Cardiac fibroblast (primary cell): Measurements from ENCODE around the gene IL13.
"Not testable (repeated sequence)": the region's sequence is repeated elsewhere in the genome, so short reads cannot be mapped to it uniquely, and the experiment has no call there.

Source experiments
- DNase-seq, 2 donors: peaks; one replicate each; pipeline versions ENCODE4 v3.0.0 to v3.0.0-alpha.2; 2010; ENCODE audit warnings: low read depth in 2 of 2
- H3K4me3 ChIP-seq, 2 donors: replicated peaks in 1 of 2; 1 replicate in 1 of 2; 2 replicates in 1 of 2; pipeline ENCODE4 v1.5.1; 2011; ENCODE audit warnings: low read depth in 2 of 2, low read length in 2 of 2, mild to moderate bottlenecking in 2 of 2, moderate library complexity in 1 of 2
- TF ChIP-seq, protein P1 (sequence below): IDR thresholded peaks from one replicate; pipeline ENCODE4 v1.5.1; 2011; ENCODE audit warnings: low read depth, mild to moderate bottlenecking, low read length, inconsistent platforms

Gene IL13

GRCh38 chr5:132629230-132629944 lies 28.6 kb upstream of the IL13 start:
- no peak for DNase-seq
- H3K4me3 ChIP-seq: no peak overlapping the region
- TF ChIP-seq, protein P1, sequence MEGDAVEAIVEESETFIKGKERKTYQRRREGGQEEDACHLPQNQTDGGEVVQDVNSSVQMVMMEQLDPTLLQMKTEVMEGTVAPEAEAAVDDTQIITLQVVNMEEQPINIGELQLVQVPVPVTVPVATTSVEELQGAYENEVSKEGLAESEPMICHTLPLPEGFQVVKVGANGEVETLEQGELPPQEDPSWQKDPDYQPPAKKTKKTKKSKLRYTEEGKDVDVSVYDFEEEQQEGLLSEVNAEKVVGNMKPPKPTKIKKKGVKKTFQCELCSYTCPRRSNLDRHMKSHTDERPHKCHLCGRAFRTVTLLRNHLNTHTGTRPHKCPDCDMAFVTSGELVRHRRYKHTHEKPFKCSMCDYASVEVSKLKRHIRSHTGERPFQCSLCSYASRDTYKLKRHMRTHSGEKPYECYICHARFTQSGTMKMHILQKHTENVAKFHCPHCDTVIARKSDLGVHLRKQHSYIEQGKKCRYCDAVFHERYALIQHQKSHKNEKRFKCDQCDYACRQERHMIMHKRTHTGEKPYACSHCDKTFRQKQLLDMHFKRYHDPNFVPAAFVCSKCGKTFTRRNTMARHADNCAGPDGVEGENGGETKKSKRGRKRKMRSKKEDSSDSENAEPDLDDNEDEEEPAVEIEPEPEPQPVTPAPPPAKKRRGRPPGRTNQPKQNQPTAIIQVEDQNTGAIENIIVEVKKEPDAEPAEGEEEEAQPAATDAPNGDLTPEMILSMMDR: no peak

DNA sequence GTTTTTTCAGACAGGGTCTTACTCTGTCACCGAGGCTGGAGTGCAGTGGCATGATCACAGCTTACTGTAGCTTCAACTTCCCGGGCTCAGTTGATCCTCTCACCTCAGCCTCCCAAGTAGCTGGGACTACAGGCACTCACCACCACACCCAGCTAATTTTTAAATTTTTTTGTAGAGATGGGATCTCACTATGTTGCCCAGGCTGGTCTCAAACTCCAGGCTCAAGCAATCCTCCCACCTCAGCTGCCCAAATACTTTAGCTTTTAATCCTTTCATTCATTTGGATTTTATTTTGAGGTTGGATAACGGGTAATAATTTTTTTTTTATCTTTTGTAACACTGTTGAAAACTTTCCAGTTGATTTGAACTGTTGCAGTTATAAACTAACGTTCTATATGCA lies 24.4 kb upstream of the IL13 start:
- H3K4me3 ChIP-seq, DNase-seq: not testable (repeated sequence)

DNA sequence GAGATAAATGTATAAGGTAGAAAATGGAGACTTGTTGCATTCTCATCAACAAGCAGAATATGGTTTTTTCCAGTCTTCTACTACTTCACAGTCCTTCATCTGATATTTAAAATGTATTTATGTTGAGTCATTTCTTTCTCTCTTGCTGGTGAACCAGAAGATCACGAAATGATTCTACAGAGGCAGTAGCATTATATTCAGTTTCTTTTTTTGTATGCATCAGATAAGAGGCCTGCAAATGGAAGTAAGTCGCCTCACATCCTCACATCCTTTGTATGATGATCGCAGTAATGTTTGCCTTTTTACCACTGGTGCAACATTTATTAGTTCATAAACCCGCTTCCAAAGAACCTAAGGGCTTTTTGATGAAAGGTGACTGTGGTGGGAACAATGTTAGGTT lies 22.1 kb upstream of the IL13 start:
- no peak overlapping the region for H3K4me3 ChIP-seq
- TF ChIP-seq, protein P1: no peak
- DNase-seq: no peak

DNA sequence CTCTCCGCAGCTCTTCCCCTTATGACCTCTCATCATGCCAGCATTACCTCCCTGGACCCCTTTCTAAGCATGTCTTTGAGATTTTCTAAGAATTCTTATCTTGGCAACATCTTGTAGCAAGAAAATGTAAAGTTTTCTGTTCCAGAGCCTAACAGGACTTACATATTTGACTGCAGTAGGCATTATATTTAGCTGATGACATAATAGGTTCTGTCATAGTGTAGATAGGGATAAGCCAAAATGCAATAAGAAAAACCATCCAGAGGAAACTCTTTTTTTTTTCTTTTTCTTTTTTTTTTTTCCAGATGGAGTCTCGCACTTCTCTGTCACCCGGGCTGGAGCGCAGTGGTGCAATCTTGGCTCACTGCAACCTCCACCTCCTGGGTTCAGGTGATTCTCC lies 20.7 kb upstream of the IL13 start:
- no peak overlapping the region for H3K4me3 ChIP-seq
- TF ChIP-seq, protein P1: no peak
- no peak for DNase-seq

GRCh38 chr5:132639706-132640130 lies 18.3 kb upstream of the IL13 start:
- no peak overlapping the region for H3K4me3 ChIP-seq
- TF ChIP-seq, protein P1: no peak
- DNase-seq: no peak

GRCh38 chr5:132640613-132641012 lies 17.4 kb upstream of the IL13 start:
- DNase-seq: no peak
- TF ChIP-seq, protein P1: no peak
- H3K4me3 ChIP-seq: no peak overlapping the region

DNA sequence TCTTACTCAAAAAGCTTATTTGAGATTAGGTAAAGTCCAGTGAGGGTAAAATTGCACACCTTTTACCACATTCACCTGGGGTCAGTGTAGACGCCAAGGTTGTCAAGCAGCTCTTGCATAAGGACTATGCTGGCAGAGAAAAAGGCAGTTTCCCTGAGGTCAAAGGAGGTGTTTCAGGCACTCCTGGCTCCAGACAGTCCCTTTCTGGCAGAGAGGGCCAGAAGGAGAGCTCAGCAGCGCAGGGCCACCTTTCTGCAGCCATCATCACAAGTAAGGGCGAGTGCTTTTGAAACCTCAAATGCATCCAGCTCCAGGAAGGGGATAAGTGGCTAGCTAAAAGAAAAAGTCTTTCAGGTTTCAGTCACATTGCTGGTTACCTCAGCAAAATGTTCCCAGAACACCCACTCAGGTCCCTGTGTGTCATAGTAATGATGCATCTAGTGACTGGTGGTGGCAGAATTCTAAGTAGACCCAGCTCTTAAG lies 16.7 kb upstream of the IL13 start:
- H3K4me3 ChIP-seq: no peak overlapping the region
- TF ChIP-seq, protein P1: no peak
- DNase-seq: no peak
